NCI-H510A treated with DMSO at 0.1 percent for 48 hours (cell line): ENCODE results near the gene PITPNC1.
"Not testable (repeated sequence)": the region's sequence is repeated elsewhere in the genome, so short reads cannot be mapped to it uniquely, and the experiment has no call there.

Experiments
- DNase-seq: peaks from one replicate; lab custom pipeline; 2025; lab: John Stamatoyannopoulos, UW

The PITPNC1 gene

GRCh38 chr17:67578679-67579405 lies 201.8 kb downstream of the PITPNC1 start:
- not testable (repeated sequence) for DNase-seq

DNA sequence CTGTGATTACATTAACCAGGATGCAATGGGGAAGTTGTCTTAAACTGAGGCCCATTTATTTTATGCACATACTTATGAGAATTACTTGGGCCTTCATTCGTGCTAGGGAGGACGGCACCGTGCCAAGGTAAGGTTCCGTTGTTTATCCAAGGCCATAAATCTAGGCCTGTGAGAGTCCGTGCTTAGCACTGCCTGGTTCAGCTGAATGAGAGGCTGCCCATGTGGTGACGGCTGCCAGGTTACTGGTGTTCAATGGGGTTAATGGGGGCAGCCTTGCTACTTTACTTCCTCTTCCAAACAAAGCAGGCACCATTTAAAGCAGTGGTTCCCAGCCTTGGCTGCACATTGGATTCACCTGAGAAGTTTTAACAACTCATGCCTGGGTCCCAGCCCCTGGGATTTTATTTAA lies 205.6 kb downstream of the PITPNC1 start:
- peak; percentile 93 for DNase-seq

GRCh38 chr17:67585077-67585602 lies 208.1 kb downstream of the PITPNC1 start:
- peak; percentile 98 for DNase-seq

DNA sequence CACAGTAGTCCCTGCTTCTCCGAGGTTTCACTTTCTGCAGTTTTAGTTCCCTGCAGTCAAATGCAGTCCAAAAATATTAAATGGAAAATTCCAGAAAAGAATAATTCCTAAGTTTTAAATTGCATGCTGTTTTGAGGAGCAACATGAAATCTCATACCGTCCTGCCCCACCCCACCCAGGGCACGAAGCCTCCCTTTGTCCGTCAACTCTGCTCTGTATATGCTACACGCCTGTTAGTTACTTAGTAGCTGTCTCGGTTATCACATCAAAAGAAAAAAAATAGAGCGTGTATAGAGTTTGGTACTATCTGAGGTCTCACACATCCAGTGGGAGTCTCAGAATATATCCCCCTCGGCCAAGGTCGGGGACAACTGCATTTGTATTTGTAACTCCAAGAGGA lies 211.2 kb downstream of the PITPNC1 start:
- no peak for DNase-seq

GRCh38 chr17:67594115-67594880 lies 217.2 kb downstream of the PITPNC1 start:
- no peak for DNase-seq

DNA sequence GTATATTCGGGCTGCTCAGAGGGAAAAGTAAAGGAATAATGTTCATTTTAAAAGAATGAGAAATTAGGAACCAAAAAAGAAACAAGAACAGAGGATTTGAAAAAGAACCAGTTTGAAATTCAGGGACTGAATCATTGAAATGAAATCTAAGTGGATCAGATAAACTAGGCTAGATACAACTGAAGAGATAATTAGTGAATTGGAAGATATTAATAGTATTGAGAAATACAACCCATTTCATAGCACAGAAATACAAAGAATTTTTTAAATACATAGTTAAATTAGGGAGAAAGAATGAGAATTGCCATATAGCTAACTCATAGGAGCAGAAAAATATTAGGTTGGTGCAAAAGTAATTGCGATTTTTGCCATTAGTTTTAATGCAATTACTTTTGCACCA lies 223.3 kb downstream of the PITPNC1 start:
- no peak for DNase-seq

DNA sequence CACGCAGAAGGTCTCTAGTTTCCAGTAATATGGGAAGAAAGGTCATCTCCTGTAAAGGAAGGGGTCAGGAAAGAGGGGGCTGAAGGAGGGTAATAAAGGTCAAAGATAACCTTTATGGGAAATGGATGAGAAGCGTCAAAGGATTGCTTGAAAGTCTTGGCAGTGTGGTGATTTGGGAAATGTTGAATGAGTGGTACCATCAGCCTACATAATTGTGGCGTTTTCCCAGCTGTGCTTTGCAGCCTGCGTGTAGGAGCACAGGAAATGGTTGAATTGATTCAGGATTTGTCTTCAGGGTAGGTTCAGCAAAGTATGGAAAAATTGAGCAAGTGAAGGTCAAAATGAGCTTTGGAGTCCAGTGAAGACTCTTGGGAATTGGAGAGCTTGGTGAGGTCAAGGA lies 224.8 kb downstream of the PITPNC1 start:
- no peak for DNase-seq

DNA sequence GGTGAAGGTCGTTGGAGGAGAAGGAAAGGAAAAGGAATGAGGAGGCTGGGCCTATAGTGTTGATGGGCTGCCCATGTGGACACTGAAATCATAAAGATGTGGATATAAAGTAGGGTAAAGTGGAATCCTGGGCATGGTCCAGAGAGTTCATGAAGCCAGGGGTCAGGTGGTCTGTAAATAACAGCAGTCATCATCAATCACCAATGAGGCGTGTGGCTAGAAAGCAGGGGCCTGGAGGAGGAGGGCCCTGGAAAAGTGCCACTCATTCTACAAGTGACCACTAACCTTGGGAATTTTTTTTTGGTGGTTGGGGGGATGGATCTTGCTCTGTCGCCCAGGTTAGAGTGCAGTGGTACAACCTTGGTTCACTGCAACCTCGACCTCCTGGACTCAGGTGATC lies 225.4 kb downstream of the PITPNC1 start:
- DNase-seq = no peak

DNA sequence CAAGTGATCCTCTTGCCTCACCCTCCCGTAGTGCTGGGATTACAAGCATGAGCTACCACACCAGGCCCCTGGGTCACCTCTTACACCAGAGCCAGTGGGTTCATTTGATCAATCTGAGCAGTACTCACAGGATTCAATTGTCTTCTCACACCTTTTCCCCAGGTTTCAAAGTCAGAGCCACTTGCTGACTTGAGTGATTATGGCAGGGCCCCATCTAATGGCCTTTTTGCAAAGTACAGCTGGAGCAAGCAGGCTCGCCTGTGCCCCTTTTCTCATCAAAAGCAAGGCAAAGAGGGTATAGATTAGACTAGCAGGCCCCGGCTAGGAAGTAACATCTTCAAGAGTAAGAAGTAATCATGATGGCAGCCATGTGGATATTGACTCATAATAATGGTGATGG lies 225.9 kb downstream of the PITPNC1 start:
- DNase-seq = peak; percentile 68

DNA sequence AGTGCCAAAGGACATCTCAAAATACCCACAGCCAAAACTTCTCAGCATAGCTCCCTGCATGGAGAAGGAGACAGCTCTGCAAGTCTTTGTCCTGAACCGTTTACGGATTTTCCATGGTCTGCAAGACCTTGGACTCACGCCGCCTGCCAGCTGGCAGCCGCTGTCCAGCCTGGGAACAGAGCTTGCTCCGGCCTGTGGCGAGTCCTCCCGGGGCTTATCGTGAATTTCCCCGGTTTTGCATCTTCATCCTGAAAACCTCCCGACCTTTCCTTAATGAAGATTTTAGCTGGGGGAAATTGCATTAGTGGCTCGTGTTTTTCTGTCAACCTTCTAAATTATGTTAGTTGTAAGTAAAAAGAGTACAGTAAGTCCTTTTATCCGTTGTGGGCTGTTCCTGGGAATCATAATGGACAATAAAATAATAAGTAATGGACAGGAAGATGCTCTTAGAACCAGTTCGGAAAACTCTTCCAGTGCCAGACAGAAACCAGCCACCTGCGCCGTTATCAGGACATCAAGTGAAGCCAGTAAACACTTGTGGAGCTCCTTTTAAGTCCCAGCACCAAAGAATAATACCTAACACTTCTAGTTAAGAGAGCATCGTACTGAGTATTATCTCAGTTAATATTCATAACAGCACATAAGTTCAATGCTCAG lies 228.3 kb downstream of the PITPNC1 start:
- DNase-seq = no peak

DNA sequence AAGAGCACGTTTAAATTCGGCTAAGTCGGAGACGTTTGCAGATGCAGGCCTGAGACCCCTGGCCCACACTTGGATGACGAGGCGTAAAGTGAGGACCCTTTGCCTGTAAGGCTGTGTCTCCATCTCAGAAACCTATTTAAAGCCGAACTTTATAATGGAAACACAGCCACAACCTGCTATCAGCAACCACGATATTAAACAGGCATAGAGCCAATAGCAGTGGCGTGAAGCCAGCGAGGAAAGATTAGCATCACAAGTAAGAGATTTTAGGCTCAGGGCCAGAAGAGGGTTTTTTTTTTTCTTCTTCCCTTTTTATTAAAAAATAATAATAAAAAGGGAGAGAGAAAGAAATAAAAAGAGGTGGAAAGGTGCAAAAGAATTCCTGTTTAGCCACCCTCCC lies 229.4 kb downstream of the PITPNC1 start:
- DNase-seq = no peak

DNA sequence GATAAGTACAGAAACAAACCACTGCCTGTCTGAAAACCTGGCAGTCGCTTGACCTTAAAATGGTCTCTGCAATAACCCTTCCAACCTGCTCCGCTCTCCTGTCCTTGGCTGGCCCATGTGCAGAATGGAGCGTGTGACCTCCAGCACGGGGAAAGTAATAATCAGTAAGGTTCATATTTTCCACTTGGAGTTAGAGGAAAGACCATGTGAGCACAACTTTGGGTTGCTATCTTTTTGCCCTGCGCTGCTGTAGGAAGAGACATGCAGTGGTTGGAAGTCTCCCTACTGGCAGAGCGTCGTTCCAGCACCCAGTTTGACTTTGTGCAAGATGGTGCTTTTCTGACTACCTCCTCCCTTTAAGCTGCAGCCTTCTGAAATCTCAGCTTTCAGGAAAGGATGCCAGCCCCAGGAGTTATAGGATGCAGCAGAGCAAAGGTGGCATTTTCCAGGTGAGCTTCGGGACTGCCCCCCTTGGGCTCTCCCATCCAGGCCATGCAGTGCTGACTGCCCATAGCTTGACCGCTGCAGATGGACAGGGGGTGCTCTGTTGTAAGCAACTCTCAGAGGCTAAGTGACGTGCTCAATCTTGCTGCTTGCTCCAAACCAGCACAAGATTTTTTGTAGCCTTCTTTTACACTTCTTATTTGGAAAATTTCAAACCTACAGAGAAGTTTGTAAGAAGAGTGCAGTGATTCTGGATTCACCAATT lies 230.0 kb downstream of the PITPNC1 start:
- DNase-seq = no peak

DNA sequence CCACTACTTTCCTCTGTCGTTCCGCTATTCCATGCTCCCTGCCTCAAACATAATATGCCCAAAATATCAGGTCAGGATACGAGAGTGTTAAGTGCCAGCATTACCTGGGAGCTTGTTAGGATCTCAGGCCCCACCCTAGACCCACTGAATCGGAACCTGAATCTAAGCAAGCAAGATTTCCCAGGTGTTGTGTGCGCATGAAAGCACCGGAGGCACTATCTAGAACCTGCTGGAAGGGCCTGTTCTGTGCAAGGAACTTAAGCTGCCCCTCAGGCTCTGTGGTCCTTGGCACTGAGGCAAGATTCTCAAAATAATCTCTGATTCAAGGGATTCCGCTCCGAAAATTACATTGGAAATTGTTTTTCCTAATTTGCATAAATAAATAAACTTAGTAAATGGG lies 233.0 kb downstream of the PITPNC1 start:
- no peak for DNase-seq

DNA sequence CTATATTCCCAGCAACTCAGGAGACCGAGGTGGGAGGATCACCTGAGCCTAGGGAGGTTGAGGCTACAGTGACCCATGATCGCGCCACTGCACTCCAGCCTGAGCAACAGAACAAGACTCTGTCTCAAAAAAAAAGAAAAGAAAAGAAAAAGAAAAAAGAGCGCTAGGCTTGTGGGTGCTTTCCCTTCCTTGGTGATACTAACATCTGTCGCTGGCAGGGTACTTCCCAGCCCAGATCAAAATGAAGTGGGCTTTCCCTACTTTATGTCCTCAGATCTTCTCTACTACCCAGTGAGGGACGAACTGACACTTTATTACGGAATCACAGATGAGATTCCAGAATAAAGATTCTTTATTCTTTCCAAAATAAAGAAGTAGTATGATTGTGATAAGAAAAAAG lies 236.9 kb downstream of the PITPNC1 start:
- no peak for DNase-seq

DNA sequence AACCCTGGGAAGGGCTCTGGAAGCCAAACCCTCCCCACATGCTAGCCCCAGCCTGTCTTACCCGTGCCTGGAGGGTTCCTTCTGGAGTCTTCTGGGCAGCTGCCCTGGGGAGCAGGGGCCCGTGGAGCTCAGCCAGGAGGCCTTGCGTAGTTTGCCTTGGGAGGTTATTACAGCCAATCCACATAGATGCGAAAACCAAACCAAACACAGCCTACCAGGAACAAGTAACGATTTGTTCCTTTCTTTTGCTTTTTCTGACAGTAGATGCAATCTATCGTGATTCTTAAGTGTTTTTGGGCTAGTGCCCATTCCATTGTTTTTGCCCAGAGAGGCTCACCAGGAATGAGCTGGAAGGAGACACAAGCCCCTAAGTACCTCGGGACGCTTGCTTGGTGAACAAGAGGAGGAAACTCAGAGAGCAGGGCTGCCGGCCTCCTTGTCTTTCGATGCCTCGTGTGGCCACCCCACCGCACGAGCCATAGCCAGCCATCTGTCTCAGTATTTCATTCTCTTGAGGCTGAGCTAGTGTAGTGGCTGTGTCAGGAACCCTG lies 238.0 kb downstream of the PITPNC1 start:
- DNase-seq = no peak

DNA sequence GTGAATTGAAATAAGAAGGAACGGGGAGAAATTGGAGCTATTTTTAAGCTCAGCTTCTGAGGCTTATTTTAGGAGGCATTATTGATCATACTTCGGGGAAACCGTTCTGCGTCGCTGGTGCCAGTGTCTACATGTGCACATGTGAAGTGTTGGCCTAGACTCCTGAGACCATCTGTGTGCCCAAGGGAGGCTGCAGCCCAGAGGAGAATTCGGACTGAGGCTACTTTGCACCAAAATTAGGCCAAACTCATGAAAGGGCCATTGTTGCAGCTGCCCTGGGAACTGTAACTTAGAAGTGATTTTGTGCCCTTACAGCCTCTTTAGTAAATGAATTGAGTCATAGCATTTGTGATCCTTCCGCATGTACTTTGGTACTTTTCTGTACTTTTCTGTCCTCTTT lies 238.7 kb downstream of the PITPNC1 start:
- DNase-seq = no peak

GRCh38 chr17:67617304-67617899 lies 240.3 kb downstream of the PITPNC1 start:
- no peak for DNase-seq

- no peak for DNase-seq
These were observed 242.5 kb downstream of the PITPNC1 start for GRCh38 chr17:67619555-67619954.

DNA sequence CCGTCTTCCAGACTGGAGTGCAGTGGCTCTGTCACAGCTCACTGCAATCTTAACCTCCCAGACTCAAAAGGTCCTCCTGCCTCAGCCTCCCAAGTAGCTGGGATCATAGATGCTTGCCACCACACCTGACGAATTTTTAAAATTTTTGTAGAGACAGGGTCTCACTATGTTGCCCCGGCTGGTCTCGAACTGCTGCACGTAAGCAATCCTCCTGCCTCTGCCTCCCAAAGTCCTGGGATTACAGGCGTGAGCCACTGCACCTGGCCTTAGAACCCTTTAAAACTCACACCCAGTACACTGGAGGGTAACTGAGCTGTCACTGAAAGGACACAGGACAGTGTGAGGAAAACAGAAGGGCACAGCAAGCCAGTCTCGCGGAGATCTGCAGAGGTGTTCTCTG lies 243.0 kb downstream of the PITPNC1 start:
- DNase-seq = no peak

DNA sequence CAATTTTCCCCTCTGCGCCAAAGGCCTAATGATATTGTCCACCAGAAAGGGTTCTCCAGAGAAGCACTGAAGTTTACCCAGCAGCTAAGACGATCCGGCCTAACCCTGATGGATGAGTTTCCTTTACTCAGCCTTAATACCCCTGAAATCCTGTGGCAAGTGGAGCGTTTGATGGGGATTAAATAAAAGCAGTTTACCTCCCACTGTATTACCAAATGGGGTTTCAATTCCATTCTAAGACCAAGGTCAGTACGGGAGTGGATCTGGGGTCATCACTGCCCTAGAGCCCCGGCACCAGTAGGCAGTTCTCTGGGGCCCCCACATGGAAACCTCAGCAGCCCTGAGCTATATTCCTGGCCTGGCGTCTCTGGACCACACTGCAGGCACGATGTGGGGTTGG lies 243.6 kb downstream of the PITPNC1 start:
- no peak for DNase-seq

DNA sequence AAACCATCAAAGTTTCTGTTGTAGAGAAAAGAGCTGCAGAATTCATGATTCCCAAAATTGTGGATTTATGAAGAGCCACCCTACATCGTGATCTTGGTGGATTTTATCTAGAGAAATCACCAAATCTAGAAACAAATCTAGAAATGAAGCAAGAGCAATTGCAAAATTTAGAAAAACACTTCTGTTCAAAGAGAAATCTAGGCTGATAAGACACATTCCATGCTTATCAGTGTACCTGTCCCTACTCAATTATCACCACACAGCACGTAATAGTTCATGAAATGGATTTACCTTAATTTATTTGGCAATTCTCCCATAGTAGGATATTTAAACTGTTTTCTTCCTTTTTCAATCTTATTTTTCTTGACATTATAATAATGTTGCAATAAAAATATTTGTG lies 246.7 kb downstream of the PITPNC1 start:
- DNase-seq = no peak
